Kidney (tissue), 14 donors: ENCODE results near the gene CCDC195. TPM values are rescaled to one million over a fixed set of nuclear protein-coding genes. Genes with fewer than 3 reads are reported as not detected.

Experiments used
- DNase-seq, 5 donors: peaks; one replicate each; pipeline ENCODE4 v3.0.0-alpha.2; 2013 to 2020
- FAIRE-seq: peaks from 2 replicates; lab custom pipeline; 2012; peaks lifted over from hg19 to GRCh38; lab: Jason Lieb, UNC
- H3K27ac ChIP-seq, 2 donors: one replicate each; pipeline ENCODE4 v1.7.0; 2013; ENCODE audit warnings: low read depth in 2 of 2, low read length in 2 of 2, inconsistent platforms in 1 of 2
- H3K27me3 ChIP-seq: one replicate; pipeline ENCODE4 v1.7.1; 2013; ENCODE audit warnings: low read length, inconsistent platforms; ENCODE audit not compliant: control insufficient read depth, insufficient read depth
- H3K36me3 ChIP-seq, 3 donors: one replicate each; pipeline versions ENCODE4 v1.7.0 to v1.7.1; 2013; ENCODE audit warnings: low read length in 3 of 3, control low read depth in 1 of 3, inconsistent platforms in 1 of 3; ENCODE audit not compliant: insufficient read depth in 3 of 3, control insufficient read depth in 2 of 3
- H3K4me1 ChIP-seq, 3 donors: one replicate each; pipeline versions ENCODE4 v1.7.0 to v1.7.1; 2013; ENCODE audit warnings: low read length in 3 of 3, inconsistent platforms in 1 of 3, low read depth in 1 of 3; ENCODE audit not compliant: control insufficient read depth in 2 of 3, insufficient read depth in 2 of 3
- H3K4me3 ChIP-seq, 3 donors: one replicate each; pipeline versions ENCODE4 v1.7.0 to v1.8.1; 2013; ENCODE audit warnings: low read length in 3 of 3, control low read depth in 1 of 3, inconsistent platforms in 1 of 3
- H3K9ac ChIP-seq, 3 donors: one replicate each; pipeline versions ENCODE4 v1.7.0 to v1.7.1; 2013; ENCODE audit warnings: low read length in 3 of 3, control low read depth in 1 of 3, inconsistent platforms in 1 of 3
- H3K9me3 ChIP-seq, 3 donors: one replicate each; pipeline versions ENCODE4 v1.7.0 to v1.7.1; 2013; ENCODE audit warnings: low read length in 3 of 3, control low read depth in 1 of 3, inconsistent platforms in 1 of 3; ENCODE audit not compliant: control insufficient read depth in 2 of 3, insufficient read depth in 1 of 3
- intact Hi-C: fragments of 100-400 bp; cut with DNase I; formaldehyde crosslinking; loops from one replicate; pipeline ENCODE4 v1.11.1; 2022
- polyA plus RNA-seq: library from polyadenylated mRNA; stranded (reverse); fragments of 350-450 nt; fragmentation: Illumina TruSeq; extraction: RNeasy Lipid Tissue Mini Kit (QIAGEN cat#74804); gene quantifications from one replicate; pipeline ENCODE4 v1.2.3, GENCODE V29; 2014; ENCODE audit warnings: low read depth, low replicate concordance; ENCODE audit not compliant: insufficient read depth
- total RNA-seq: library from RNA; stranded (reverse); fragmentation: NEBNext Ultra II Directional; extraction: Animal tissue kit (Norgen Biotek cat#: 25700); gene quantifications from one replicate; pipeline ENCODE4 v1.2.1, GENCODE V29; 2021
- TF ChIP-seq, protein P1 (sequence below): IDR thresholded peaks from 3 replicates; pipeline ENCODE4 v1.5.1; 2012; ENCODE audit warnings: mild to moderate bottlenecking, moderate library complexity, borderline replicate concordance; ENCODE audit not compliant: insufficient read depth; ENCODE audit errors: extremely low read depth
- donor health status: control.
- donor health status: control.
- donor health status: control.
- donor health status: control.
- donor health status: control.
- donor health status: DM: yes; HTN: yes; CAD: no.
- donor health status: Normal renal cell carcinoma (clear cell type).

Gene CCDC195
- total and polyA plus RNA-seq, 2 donors from 2014 or later, result not detected

DNA sequence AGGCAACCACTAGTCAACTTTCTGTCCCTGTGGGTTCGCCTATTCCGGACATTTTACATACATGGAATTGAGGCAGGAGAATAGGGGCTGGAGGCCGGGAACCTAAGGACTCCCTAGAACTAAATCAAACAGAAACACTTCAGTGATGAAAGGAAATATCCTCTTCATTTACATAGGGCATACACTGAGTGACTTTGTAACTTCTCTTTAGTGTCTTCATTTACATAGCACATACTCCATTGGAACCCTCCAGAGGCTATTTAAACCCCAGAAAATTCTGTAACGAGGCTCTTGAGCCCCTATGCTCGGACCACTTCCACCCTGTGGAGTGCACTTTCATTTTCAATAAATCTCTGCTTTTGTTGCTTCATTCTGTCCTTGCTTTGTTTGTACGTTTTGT lies 56.5 kb downstream of the CCDC195 start:
- peaks cover 0 to 4% (median 0%) of the 10 kb centered on the region in 3 donors for H3K4me1 ChIP-seq
- no peaks in the 10 kb centered on the region for H3K9me3 ChIP-seq
- TF ChIP-seq, protein P1, sequence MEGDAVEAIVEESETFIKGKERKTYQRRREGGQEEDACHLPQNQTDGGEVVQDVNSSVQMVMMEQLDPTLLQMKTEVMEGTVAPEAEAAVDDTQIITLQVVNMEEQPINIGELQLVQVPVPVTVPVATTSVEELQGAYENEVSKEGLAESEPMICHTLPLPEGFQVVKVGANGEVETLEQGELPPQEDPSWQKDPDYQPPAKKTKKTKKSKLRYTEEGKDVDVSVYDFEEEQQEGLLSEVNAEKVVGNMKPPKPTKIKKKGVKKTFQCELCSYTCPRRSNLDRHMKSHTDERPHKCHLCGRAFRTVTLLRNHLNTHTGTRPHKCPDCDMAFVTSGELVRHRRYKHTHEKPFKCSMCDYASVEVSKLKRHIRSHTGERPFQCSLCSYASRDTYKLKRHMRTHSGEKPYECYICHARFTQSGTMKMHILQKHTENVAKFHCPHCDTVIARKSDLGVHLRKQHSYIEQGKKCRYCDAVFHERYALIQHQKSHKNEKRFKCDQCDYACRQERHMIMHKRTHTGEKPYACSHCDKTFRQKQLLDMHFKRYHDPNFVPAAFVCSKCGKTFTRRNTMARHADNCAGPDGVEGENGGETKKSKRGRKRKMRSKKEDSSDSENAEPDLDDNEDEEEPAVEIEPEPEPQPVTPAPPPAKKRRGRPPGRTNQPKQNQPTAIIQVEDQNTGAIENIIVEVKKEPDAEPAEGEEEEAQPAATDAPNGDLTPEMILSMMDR, result no peak
- no peak overlapping the region for H3K27ac ChIP-seq
- intact Hi-C loops, result no loop called here
- no peak overlapping the region for H3K4me3 ChIP-seq
- FAIRE-seq (no peak), DNase-seq (no peak)
- no peak overlapping the region for H3K9ac ChIP-seq
- H3K36me3 ChIP-seq, result no peaks in the 10 kb centered on the region
- no peaks in the 10 kb centered on the region for H3K27me3 ChIP-seq

DNA sequence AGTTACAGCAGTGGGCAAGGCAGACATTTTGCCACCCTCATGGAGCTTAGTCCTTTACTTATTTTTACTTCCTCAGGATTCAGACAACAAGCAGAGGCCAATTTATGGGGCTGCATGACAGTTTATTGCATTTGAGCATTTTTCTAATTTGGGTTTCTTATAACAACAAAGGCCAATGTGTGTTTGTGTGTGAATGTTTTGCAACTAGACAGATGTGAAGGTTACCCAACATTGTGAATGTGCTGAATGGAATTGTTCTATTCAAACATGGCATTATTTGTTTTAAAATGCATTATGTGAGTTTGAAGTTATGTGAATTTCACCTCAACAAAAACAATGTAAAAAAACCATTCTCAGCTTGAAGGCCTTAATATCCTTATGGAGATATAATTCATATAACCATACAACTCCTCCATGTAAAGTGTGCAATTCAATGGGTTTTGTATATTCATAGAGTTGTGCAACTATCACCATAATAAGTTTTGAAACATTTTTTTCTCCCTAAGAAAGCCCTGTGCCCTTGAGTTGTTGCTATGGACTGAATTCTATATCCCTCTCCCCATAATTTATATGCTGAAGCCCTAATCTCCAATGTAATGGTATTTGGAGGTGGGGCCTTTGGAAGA lies 57.3 kb downstream of the CCDC195 start:
- Histone ChIP-seq H3K4me1 (peaks cover 0 to 4% (median 0%) of the 10 kb centered on the region in 3 donors), H3K36me3 (no peaks in the 10 kb centered on the region), H3K9ac (no peak overlapping the region), H3K4me3 (no peak overlapping the region), H3K27ac (no peak overlapping the region), H3K27me3 (no peaks in the 10 kb centered on the region), H3K9me3 (no peaks in the 10 kb centered on the region)
- DNase-seq (no peak), FAIRE-seq (no peak)
- TF ChIP-seq, protein P1, result no peak
- intact Hi-C loops, result no loop called here

DNA sequence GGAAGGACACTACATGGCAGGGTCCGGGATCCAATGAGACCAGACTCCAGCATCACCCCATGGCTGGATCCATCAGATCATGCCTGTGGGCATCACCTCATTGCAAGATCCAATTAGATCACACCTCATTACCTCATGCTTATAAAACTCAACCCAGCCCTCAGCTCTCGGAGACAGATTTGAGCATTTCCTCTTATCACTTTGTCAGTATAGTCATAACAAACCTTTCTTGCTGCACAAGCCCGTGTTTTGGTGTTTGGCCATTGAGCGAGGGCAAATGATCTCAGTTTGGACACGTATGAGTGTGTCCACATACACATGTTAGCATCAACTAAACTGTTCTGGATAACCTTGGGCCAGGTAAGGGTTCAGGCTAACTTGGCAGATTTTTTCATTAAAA lies 58.8 kb downstream of the CCDC195 start:
- no peak overlapping the region for H3K27ac ChIP-seq
- no peak overlapping the region for H3K9ac ChIP-seq
- no peaks in the 10 kb centered on the region for H3K9me3 ChIP-seq
- intact Hi-C loops, result no loop called here
- peaks cover 0 to 4% (median 0%) of the 10 kb centered on the region in 3 donors for H3K4me1 ChIP-seq
- no peaks in the 10 kb centered on the region for H3K27me3 ChIP-seq
- DNase-seq (no peak), FAIRE-seq (no peak)
- TF ChIP-seq, protein P1, result no peak
- H3K4me3 ChIP-seq, result no peak overlapping the region
- H3K36me3 ChIP-seq, result no peaks in the 10 kb centered on the region
